CD14-positive monocyte (primary cell): ENCODE results near the gene TEAD4. TPM values are rescaled to one million over a fixed set of nuclear protein-coding genes. Genes with fewer than 3 reads are reported as not detected.

ENCODE experiments used
- DNase-seq, 3 donors: peaks; one replicate each; pipeline ENCODE4 v3.0.0-alpha.2; 2011 to 2022
- H2AFZ ChIP-seq: 2 replicates; pipeline ENCODE4 v1.6.0; 2012; ENCODE audit warnings: mild to moderate bottlenecking, low read depth, low read length, inconsistent platforms; ENCODE audit not compliant: insufficient read depth, poor library complexity, severe bottlenecking
- H3K27ac ChIP-seq, 2 donors: 1 replicate in 1 of 2; 2 replicates in 1 of 2; pipeline ENCODE4 v1.5.1; 2012 to 2013; ENCODE audit warnings: low read length in 2 of 2, control low read depth in 1 of 2, inconsistent platforms in 1 of 2, low read depth in 1 of 2, mild to moderate bottlenecking in 1 of 2
- H3K27me3 ChIP-seq, 2 donors: one replicate each; pipeline versions ENCODE4 v1.6.0 to v1.6.1; 2011 to 2013; ENCODE audit warnings: low read length in 2 of 2; ENCODE audit not compliant: control insufficient read depth in 2 of 2, insufficient read depth in 2 of 2
- H3K36me3 ChIP-seq, 2 donors: replicated peaks in 1 of 2; 1 replicate in 1 of 2; 2 replicates in 1 of 2; pipeline versions ENCODE4 v1.5.1 to v1.6.1; 2012 to 2013; ENCODE audit warnings: low read length in 2 of 2, control low read depth in 1 of 2, inconsistent platforms in 1 of 2, mild to moderate bottlenecking in 1 of 2; ENCODE audit not compliant: insufficient read depth in 2 of 2, control insufficient read depth in 1 of 2
- H3K4me1 ChIP-seq, 2 donors: 1 replicate in 1 of 2; 2 replicates in 1 of 2; pipeline versions ENCODE4 v1.5.1 to v1.6.1; 2012 to 2013; ENCODE audit warnings: low read length in 2 of 2, control low read depth in 1 of 2, inconsistent platforms in 1 of 2, mild to moderate bottlenecking in 1 of 2, moderate library complexity in 1 of 2; ENCODE audit not compliant: insufficient read depth in 2 of 2, control insufficient read depth in 1 of 2
- H3K4me2 ChIP-seq: replicated peaks from 2 replicates; pipeline ENCODE3; 2012; ENCODE audit warnings: low read length, moderate library complexity, mild to moderate bottlenecking; ENCODE audit not compliant: poor library complexity, severe bottlenecking; ENCODE audit errors: extremely low read depth
- H3K4me3 ChIP-seq, 3 experiments: fragments of 200-600 bp in 1 of 3; sonication (generic) in 1 of 3; replicated peaks in 1 of 3; 1 replicate in 2 of 3; 2 replicates in 1 of 3; pipeline ENCODE4 v1.5.1; 2011 to 2013; ENCODE audit warnings: low read length in 3 of 3, mild to moderate bottlenecking in 3 of 3, control low read depth in 2 of 3, low read depth in 2 of 3, inconsistent platforms in 1 of 3, moderate library complexity in 1 of 3
- H3K79me2 ChIP-seq: 2 replicates; pipeline ENCODE4 v1.6.0; 2012; ENCODE audit warnings: mild to moderate bottlenecking, control low read depth, inconsistent platforms, low read length, moderate library complexity; ENCODE audit not compliant: insufficient read depth
- H3K9ac ChIP-seq: 2 replicates; pipeline ENCODE4 v1.6.0; 2017; ENCODE audit warnings: low read length, mild to moderate bottlenecking; ENCODE audit not compliant: insufficient read depth, poor library complexity, severe bottlenecking
- H3K9me3 ChIP-seq, 2 donors: replicated peaks in 1 of 2; 1 replicate in 1 of 2; 2 replicates in 1 of 2; pipeline versions ENCODE4 v1.5.1 to v1.6.1; 2012 to 2013; ENCODE audit warnings: low read length in 2 of 2, control low read depth in 1 of 2; ENCODE audit not compliant: control insufficient read depth in 1 of 2, insufficient read depth in 1 of 2
- H4K20me1 ChIP-seq: 2 replicates; pipeline ENCODE4 v1.6.0; 2012; ENCODE audit warnings: mild to moderate bottlenecking, low read length, control low read depth, moderate library complexity; ENCODE audit not compliant: insufficient read depth
- H3K27ac Mint-ChIP-seq, 7 donors: one replicate each; pipeline ENCODE4 v1.8.0; 2020; ENCODE audit warnings: mild to moderate bottlenecking in 7 of 7, mixed read lengths in 7 of 7, moderate library complexity in 6 of 7, inconsistent platforms in 2 of 7
- H3K27me3 Mint-ChIP-seq, 3 donors: one replicate each; pipeline ENCODE4 v1.8.0; 2021 to 2022; ENCODE audit warnings: low read depth in 3 of 3, mild to moderate bottlenecking in 3 of 3, mixed read lengths in 3 of 3, moderate library complexity in 3 of 3, inconsistent platforms in 1 of 3
- H3K36me3 Mint-ChIP-seq, 2 donors: one replicate each; pipeline ENCODE4 v1.8.0; 2020; ENCODE audit warnings: mixed read lengths in 2 of 2, inconsistent platforms in 1 of 2, mild to moderate bottlenecking in 1 of 2
- H3K4me1 Mint-ChIP-seq: one replicate; pipeline ENCODE4 v1.8.0; 2020; ENCODE audit warnings: mild to moderate bottlenecking, mixed read lengths
- H3K4me3 Mint-ChIP-seq, 2 donors: one replicate each; pipeline ENCODE4 v1.8.0; 2020; ENCODE audit warnings: mild to moderate bottlenecking in 2 of 2, mixed read lengths in 2 of 2, moderate library complexity in 1 of 2
- H3K9me3 Mint-ChIP-seq, 7 donors: one replicate each; pipeline ENCODE4 v1.8.0; 2020 to 2022; ENCODE audit warnings: mixed read lengths in 7 of 7, mild to moderate bottlenecking in 6 of 7, moderate library complexity in 6 of 7, inconsistent platforms in 2 of 7
- WGBS: methylation state at CpG from one replicate; pipeline ENCODE4 v1.1.5; 2013; ENCODE audit warnings: missing lambda C conversion rate; ENCODE audit not compliant: insufficient coverage; 5-methylcytosine and 5-hydroxymethylcytosine counted together
- intact Hi-C, 2 donors: fragments of 100-400 bp; cut with micrococcal nuclease; formaldehyde crosslinking; loops; one replicate each; pipeline versions ENCODE4 v1.15.0 to v1.15.1; 2023
- polyA plus RNA-seq, 3 donors: library from polyadenylated mRNA; depleted of rRNA in 1 of 3; unstranded in 2 of 3; stranded (reverse) in 1 of 3; fragments of 300-500 nt in 2 of 3; fragments of >200 nt in 1 of 3; fragmentation: Illumina TruSeq in 2 of 3; gene quantifications; 1 replicate in 2 of 3; 2 replicates in 1 of 3; pipeline ENCODE4 v1.2.3, GENCODE V29; 2012 to 2021
- TF ChIP-seq, protein P1 (sequence below): fragments of 200-600 bp; IDR thresholded peaks from one replicate; pipeline ENCODE4 v1.8.0; 2022; ENCODE audit warnings: antibody characterized with exemption, mild to moderate bottlenecking

The TEAD4 gene
- polyA plus RNA-seq, 3 donors, result not detected

DNA sequence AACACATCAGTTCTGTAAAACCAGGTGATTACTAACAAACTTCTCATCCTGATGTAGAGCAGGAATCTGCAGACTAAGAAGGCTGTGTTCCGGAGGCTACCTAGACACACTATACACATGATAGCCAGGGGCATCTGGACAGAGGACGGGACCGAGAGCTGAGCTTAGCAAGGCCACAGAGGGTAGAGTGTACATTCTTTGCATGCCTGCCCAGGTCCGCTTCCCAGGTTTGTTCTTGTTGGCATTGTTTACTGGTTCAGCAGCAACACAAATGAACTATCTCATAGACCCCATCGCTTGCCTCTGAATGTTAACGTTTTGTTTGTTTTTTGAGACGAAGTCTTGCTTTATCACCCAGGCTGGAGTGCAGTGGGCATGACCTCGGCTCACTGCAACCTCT, 17.7 kb upstream of the TEAD4 start:
- H3K27me3 Mint-ChIP-seq, result peaks cover 2 to 7% (median 6%) of the 10 kb centered on the region in 3 donors
- no peaks in the 10 kb centered on the region for H3K9me3 Mint-ChIP-seq
- no peak overlapping the region for H2AFZ ChIP-seq
- no peaks in the 10 kb centered on the region for H3K27me3 ChIP-seq
- H3K36me3 ChIP-seq, result peaks cover 0 to 2% of the 10 kb centered on the region in 2 donors
- intact Hi-C loops, result loop anchor here in 1 of 2 donors (10.0 kb wide), 1 partner anchor 87 kb away; the partner anchor contains the start of gene TEX52
- H3K4me1 ChIP-seq, result no peaks in the 10 kb centered on the region
- no peaks in the 10 kb centered on the region for H3K79me2 ChIP-seq
- no peak overlapping the region for H3K4me3 ChIP-seq
- no peaks in the 10 kb centered on the region for H4K20me1 ChIP-seq
- 95% methylated on average over 7 of the region's 8 CpGs for WGBS
- H3K4me1 Mint-ChIP-seq, result peaks cover 3% of the 10 kb centered on the region
- peak overlapping the region in 1 of 7 donors; percentile 20 for H3K27ac Mint-ChIP-seq
- DNase-seq, result no peak
- H3K36me3 Mint-ChIP-seq, result peaks cover 9 to 12% of the 10 kb centered on the region in 2 donors
- H3K4me2 ChIP-seq, result no peak overlapping the region
- TF ChIP-seq, protein P1, sequence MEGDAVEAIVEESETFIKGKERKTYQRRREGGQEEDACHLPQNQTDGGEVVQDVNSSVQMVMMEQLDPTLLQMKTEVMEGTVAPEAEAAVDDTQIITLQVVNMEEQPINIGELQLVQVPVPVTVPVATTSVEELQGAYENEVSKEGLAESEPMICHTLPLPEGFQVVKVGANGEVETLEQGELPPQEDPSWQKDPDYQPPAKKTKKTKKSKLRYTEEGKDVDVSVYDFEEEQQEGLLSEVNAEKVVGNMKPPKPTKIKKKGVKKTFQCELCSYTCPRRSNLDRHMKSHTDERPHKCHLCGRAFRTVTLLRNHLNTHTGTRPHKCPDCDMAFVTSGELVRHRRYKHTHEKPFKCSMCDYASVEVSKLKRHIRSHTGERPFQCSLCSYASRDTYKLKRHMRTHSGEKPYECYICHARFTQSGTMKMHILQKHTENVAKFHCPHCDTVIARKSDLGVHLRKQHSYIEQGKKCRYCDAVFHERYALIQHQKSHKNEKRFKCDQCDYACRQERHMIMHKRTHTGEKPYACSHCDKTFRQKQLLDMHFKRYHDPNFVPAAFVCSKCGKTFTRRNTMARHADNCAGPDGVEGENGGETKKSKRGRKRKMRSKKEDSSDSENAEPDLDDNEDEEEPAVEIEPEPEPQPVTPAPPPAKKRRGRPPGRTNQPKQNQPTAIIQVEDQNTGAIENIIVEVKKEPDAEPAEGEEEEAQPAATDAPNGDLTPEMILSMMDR, result no peak
- H3K9me3 ChIP-seq, result no peaks in the 10 kb centered on the region
- H3K27ac ChIP-seq, result no peak overlapping the region
- H3K9ac ChIP-seq, result no peak overlapping the region
- H3K4me3 Mint-ChIP-seq, result no peak overlapping the region

DNA sequence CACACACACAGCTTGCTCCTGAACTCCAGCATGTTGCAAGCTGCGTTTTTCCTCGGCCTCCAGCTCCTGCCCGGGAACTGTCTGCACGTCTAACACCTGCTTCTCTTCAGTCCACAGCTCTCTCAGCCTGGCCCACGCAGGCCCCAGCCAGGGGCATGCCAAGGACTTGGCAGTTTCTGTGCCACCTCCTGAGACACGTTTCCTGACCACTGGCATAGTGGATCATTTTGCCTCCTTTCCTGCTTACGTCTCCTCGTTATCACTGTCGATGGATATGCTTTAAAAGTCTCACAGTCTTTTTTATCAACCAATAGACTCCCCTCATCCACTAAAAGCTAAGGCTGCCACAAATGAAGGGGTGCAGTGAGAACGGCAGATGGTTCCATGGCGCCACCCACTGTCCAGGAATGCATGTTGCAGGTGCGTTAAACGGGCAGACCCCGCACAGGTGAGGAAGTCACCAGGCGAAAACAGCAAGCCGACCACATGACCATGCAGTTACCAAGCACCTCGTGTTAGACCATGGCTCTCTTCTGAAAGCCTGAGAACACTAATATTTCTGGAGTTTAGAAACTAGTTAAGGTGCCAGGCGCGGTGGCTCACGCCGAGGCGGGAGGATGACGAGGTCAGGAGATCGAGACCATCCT, 14.7 kb upstream of the TEAD4 start:
- Histone ChIP-seq H3K27ac (no peak overlapping the region), H3K4me3 (no peak overlapping the region), H3K36me3 (peaks cover 0 to 2% of the 10 kb centered on the region in 2 donors), H3K79me2 (no peaks in the 10 kb centered on the region), H4K20me1 (no peaks in the 10 kb centered on the region), H3K9ac (no peak overlapping the region), H3K4me1 (no peaks in the 10 kb centered on the region), H3K4me2 (no peak overlapping the region), H2AFZ (no peak overlapping the region), H3K9me3 (no peaks in the 10 kb centered on the region), H3K27me3 (no peaks in the 10 kb centered on the region)
- H3K4me1 Mint-ChIP-seq, result peaks cover 3% of the 10 kb centered on the region
- H3K27ac Mint-ChIP-seq, result no peak overlapping the region
- H3K9me3 Mint-ChIP-seq, result no peaks in the 10 kb centered on the region
- peaks cover 4 to 5% of the 10 kb centered on the region in 2 donors for H3K36me3 Mint-ChIP-seq
- H3K4me3 Mint-ChIP-seq, result no peak overlapping the region
- H3K27me3 Mint-ChIP-seq, result peaks cover 9 to 13% (median 11%) of the 10 kb centered on the region in 3 donors
- DNase-seq, result peak; percentile 4 to 14 (median 12)
- 36% methylated on average over 23 of the region's 24 CpGs for WGBS
- TF ChIP-seq, protein P1, result peak; percentile 70
- intact Hi-C loops, result loop anchor here (2.0 to 10.0 kb wide), 2 partner anchors 90 to 92 kb away; partner anchors contain the start of gene TEX52 (in 1 of the 2)
